CD4-positive, alpha-beta T cell treated with Interleukin-17A for 4 hours (primary cell): ENCODE data around the gene GNAT2.

ENCODE experiments used
- DNase-seq: peaks from one replicate; pipeline ENCODE4 v3.0.0-alpha.2; 2020; ENCODE audit warnings: mixed read lengths

The GNAT2 gene

DNA sequence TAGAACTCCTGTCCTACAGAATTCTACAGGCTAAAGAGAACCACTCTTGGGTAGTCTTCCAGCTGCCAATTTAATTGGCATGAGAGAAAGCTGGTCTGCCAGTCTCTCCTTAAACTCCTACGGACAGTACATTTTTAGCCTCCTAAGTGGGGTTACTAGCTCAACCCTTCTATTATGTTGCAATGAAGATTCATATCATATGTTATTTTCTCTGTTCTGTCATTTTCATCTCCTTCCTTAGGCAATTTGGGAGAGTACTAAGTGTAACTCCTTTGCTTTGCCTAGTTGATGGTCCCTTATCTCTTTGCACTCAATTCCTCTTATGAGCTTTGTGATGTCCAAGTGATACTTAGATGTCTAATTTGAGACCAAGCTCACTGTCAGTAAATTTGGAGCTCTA is 14.0 kb downstream of the GNAT2 start:
- DNase-seq, result no peak

- DNase-seq, result no peak
These were observed 16.2 kb downstream of the GNAT2 start for GRCh38 chr1:109603229-109603628.

DNA sequence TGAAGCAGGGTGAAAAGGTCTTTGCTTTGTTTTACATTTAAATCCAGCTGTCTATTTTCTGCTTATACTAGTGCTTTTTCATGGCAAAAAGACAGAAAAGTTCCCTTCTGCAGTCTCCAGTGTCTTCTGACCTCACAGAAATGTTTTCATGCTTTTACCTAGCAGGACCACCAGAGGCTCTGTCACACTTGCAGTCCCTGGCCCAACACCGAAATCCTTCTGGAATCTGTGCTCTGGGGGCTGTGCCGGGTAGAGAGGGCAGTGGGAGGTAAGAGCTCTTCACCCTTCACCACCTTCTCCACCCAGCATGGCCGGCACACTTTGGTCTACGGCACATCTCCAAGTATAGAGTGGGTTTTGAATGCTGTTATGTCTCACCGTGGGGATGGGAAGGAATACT is 20.8 kb downstream of the GNAT2 start:
- DNase-seq, result no peak

DNA sequence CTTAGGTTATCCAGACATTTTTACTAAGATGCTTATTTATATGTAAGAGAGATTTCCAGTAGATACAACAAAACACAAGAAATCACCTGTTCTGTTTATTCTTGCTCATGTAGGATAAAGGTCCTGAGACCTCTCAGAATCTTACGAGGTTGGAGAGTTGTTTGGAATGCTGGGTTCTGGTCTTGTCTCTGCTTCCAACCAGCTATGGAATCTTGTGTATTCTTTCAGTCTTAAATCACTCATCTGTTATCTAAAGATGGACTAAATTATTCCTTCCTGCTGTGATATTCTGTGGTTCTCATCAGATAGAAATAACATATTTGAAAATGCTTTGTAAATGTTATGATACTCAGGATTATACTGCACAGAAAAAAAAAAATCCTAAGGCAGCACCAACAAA is 21.3 kb downstream of the GNAT2 start:
- no peak for DNase-seq

DNA sequence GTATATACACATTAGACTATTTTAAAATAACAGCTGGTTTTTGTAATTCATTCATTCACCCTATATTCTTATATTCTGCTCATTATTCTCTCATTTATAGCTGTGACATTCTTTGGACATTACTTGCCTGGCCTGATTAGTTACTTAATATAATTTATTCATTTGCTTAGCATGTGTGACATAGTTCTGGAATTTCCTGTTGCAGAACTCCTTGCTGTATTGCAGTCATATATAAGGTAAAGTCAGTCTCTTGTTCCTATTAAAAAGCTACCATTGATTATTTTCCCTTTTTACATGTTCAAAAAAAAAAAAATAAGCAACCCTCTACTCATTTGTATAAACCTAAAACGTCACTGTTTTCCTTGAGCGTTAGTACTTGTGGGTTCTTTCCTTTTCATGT is 23.9 kb downstream of the GNAT2 start:
- DNase-seq, result no peak

- no peak for DNase-seq
These were observed 26.5 kb downstream of the GNAT2 start for GRCh38 chr1:109592916-109593315.

DNA sequence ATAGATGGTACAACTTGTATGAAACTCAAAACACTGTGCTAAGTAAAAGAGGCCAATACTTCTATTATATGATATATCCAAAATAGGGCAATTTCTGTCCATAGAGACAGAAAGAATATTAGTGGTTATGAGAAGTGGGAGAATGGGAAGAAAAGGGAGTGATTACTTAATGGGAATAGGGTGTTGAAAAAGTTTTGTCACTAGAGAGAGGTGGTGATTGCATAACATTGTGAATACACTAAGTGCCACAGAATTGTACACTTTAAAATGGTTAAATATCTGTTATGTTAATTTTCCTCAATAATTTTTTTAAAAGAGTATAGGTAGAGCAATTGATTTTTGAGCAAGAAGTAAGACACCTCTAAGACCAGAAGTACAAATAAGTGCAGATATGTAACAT is 29.7 kb downstream of the GNAT2 start:
- no peak for DNase-seq

GRCh38 chr1:109589177-109589576 is 30.2 kb downstream of the GNAT2 start:
- DNase-seq, result no peak

DNA sequence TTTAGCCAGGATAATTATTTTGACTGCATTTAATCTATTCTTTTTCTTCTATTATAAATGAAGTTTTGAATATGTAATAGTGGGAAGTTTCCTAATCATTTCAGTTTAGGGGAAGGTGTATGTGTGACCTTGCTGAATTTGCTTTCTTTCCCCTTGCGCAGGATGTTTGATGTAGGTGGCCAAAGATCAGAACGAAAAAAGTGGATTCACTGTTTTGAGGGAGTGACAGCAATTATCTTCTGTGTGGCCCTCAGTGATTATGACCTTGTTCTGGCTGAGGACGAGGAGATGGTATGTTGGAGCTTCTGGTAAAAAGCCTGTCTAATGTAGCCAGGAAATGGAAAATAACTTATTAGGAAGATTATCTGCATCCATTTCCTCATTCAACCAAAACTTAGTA is 33.4 kb downstream of the GNAT2 start:
- no peak for DNase-seq

GRCh38 chr1:109584766-109585165 is 34.6 kb downstream of the GNAT2 start:
- DNase-seq, result no peak

GRCh38 chr1:109582021-109582420 is 37.4 kb downstream of the GNAT2 start:
- DNase-seq, result no peak

DNA sequence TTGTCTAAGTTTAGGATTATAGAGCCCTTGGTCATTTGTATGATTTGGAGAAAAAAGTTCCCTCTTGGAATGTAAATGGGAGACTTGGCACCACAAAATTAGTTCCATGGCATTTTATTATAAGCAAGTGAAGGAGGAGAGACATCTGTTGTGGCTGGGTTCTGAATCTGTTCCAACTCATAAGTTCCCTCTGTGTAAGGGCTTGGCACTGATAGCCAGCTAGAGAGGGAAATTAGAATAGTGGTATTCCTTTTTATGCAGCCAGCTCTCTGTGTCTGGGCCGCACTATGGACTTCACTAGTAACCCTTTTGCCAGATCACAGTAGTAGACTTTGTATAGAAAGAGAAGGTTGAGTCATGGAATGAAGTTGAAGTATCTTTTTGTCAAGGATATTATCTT is 39.9 kb downstream of the GNAT2 start:
- no peak for DNase-seq

DNA sequence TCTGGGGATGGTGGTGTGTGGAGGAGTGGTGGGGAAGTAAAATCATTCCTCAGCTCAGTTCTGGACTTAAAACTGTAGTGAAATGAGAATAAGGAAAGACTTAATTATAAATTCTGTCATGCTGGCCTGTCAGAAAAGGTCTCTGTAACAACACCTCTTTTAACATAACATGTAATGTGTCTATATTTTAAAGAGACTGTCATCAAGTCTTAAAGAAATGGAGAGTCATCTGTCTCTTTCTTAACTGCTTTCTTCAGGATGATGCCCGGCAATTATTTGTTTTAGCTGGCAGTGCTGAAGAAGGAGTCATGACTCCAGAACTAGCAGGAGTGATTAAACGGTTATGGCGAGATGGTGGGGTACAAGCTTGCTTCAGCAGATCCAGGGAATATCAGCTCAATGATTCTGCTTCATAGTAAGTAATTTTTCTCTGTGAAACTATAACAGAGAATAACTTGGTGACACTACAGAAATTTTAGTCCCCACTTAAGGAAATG is 40.4 kb downstream of the GNAT2 start:
- no peak for DNase-seq

GRCh38 chr1:109573785-109574184 is 45.6 kb downstream of the GNAT2 start:
- DNase-seq, result no peak

DNA sequence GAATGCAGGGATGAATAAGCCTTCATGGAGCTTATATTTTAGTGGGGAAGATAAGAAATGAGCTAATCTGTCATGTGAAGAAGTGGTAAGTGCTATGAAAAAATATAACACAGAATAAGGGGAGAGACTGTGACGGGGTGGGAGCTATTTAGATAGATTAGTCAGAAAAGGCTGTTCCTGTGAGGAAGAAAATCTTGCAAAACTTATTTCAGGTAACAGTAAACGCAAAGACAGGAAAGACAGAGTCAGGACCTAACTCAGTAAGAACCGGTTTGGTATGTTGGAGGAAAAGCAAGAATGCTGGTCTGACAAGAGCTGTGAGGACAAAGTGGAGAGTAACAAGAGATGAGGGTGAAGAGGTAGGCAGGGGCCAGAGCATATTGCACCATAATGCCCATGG is 49.0 kb downstream of the GNAT2 start:
- no peak for DNase-seq

DNA sequence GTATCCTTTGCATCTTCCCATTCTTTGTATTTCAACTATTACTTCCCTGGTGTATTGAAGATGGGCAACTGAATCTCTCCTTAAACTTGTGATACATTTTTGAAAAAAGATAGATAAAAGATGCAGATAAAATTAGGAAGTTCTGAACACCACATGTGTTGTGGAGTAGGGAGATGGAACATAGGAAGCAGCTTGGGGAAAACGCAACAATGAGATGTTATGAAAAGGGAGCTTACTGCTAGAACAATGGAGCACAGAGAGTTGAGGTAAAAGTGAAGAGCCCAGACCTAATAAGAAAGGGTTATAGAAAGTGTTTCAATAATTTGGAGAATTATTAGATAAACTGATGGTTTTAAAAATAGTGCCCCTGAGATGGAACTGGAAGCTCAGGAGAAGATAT is 50.1 kb downstream of the GNAT2 start:
- DNase-seq, result no peak

GRCh38 chr1:109567877-109568672 is 51.3 kb downstream of the GNAT2 start:
- DNase-seq, result no peak

DNA sequence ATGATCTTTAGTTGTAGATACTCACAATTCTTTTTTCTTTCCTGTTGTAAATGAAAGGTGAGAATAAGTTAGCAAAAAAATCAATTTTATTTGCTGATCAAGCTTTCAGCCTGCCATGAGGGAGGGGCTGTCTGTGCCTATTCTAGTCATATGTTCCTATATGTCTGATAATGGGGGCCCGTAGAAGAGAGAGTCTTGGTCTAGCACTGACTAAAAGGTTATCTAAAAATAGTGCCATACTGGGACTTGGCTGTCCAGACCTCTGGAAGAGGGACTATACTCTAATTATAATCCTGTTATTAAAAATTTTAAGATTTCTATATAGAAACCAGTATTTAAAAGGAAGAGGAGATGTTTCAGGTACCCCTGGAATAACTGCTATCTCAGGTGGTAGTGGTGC is 52.4 kb downstream of the GNAT2 start:
- no peak for DNase-seq

GRCh38 chr1:109565241-109565640 is 54.2 kb downstream of the GNAT2 start:
- DNase-seq, result no peak

GRCh38 chr1:109564194-109564878 is 55.1 kb downstream of the GNAT2 start:
- no peak for DNase-seq

- no peak for DNase-seq
These were observed 59.4 kb downstream of the GNAT2 start for GRCh38 chr1:109559995-109560394.

- no peak for DNase-seq
These were observed 61.9 kb downstream of the GNAT2 start for GRCh38 chr1:109557520-109557919.

DNA sequence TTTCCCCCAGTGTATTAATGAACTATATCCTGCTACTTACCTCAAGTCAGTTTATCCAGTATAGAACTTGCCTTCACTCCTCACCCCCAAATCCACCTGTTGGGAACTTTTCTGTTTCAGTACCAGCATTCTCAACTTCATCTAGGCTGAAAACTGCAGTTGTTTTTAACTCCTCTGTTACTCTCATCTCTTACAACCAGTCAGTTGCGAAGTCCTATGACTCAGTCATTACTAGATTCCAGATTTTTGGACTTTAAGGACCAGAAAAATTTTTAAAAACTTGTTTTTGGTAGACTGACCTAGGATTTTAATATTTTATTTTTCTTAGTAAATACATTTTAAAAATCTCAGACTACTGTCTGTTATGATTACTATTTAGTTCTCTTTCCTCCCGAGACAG is 62.9 kb downstream of the GNAT2 start:
- no peak for DNase-seq
